Measurements from ENCODE around the gene DYRK3.
"Not testable (repeated sequence)": the region's sequence is repeated elsewhere in the genome, so short reads cannot be mapped to it uniquely, and the experiment has no call there.

DYRK3 gene

DNA sequence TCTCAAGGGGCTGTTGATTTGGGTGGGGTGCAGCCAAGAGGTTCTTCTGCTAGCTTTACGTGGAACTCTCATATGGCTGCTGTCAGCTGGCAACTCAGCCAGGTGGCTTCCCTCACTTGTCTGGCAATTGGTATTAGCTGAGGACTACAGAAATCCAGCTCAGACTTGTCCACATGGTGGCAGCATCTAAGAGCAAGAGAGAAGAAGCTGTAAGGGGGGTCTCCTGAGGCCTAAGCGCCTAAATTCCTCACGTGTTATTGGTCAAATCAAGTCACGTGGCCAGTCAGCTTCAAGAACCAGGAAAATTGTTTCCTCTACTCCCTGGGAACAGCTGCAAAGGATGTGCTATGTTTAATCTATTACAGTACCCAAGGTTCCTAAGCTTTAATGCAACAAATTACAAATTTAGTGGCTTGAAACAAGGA is 4.2 kb upstream of the DYRK3 start:
- peak; percentile 62 for TF ChIP-seq CTCF (IDR thresholded peaks at IDR 0.05; ENCODE audit: low read depth, low read length)
- DNase-seq (ENCODE audit: low read depth in 2 of 2): peak; percentile 96

DNA sequence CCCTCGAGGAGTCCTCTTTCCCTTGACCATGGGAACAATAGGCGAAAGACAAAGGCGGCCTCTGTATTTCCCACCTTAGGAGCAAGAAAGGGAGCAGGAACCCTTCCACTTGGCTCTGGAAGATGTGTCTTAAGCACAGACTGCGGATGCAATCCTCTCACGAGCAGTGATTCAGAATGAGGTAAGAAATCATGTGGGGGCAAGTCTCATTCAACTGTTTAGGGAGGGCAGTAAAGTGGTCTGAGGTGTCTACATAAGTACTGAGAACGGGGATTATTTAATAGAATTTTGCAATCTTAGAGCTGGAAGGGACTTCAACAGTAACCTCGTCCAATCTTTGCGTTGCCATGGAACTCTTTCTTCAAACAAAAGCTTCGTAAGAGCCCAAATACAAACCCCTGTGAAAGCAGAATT is 1.6 kb upstream of the DYRK3 start:
- no peak for TF ChIP-seq CTCF (IDR thresholded peaks at IDR 0.05; ENCODE audit: low read depth, low read length)
- peak; percentile 95 to 98 for DNase-seq (ENCODE audit: low read depth in 2 of 2)
- H3K4me3 ChIP-seq (replicated peaks in 1 of 2; ENCODE audit: low read depth in 2 of 2, low read length in 2 of 2): no peak overlapping the region

More for the DNA sequence above, 4.2 kb upstream of the DYRK3 start:
- H3K4me3 ChIP-seq (replicated peaks in 1 of 2; ENCODE audit: low read depth in 2 of 2, low read length in 2 of 2): no peak overlapping the region

DNA sequence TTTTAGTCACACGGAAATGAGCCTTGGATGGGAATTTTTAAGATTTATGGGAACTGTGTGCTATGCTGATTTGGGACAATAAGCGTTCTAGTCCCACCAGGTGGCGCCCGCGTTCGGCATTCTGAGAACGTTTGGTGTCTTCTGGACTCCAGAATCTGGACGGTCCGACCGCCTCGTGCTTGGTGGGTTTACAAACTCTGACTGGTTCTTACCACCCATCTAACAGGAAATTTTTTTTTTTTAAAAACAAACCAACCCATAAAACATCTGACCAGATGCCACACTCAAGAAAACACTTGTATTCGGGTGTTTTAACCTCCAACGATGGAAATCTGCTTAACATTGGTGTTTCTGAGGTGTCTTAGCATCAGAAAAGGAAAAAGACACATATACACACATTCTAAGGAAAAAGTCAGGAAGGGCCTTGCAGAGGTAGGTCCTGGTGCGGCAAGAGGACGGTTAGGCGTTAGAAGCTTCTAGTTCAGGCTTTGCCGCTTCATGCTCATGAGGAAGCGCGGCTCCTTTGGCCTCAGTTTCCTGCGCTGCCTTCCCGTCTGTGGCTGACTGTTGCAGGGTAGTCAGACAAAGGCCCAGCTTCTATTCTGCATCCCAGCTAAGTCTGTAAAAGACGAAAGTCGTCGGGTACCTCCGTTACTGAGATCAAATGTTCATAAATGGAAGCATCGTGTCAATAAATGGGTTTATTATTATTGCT is 814 bp upstream of the DYRK3 start:
- no peak overlapping the region for H3K4me3 ChIP-seq (replicated peaks in 1 of 2; ENCODE audit: low read depth in 2 of 2, low read length in 2 of 2)
- TF ChIP-seq CTCF (IDR thresholded peaks at IDR 0.05; ENCODE audit: low read depth, low read length): peak; percentile 83
- peak; percentile 94 to 96 for DNase-seq (ENCODE audit: low read depth in 2 of 2)

- H3K4me3 ChIP-seq (replicated peaks in 1 of 2; ENCODE audit: low read depth in 2 of 2, low read length in 2 of 2): peak overlapping the region; percentile 74 to 90
- TF ChIP-seq CTCF (IDR thresholded peaks at IDR 0.05; ENCODE audit: low read depth, low read length): no peak
- peak; percentile 18 to 22 for DNase-seq (ENCODE audit: low read depth in 2 of 2)
Measured at GRCh38 chr1:206635978-206636345, 626 bp downstream of the DYRK3 start.

- H3K4me3 ChIP-seq (replicated peaks in 1 of 2; ENCODE audit: low read depth in 2 of 2, low read length in 2 of 2): peak overlapping the region in 1 of 2 donors; percentile 90
- DNase-seq (ENCODE audit: low read depth in 2 of 2): no peak
- TF ChIP-seq CTCF (IDR thresholded peaks at IDR 0.05; ENCODE audit: low read depth, low read length): no peak
Measured at GRCh38 chr1:206636671-206637070, 1.3 kb downstream of the DYRK3 start.

- no peak overlapping the region for H3K4me3 ChIP-seq (replicated peaks in 1 of 2; ENCODE audit: low read depth in 2 of 2, low read length in 2 of 2)
- DNase-seq (ENCODE audit: low read depth in 2 of 2): no peak
- TF ChIP-seq CTCF (IDR thresholded peaks at IDR 0.05; ENCODE audit: low read depth, low read length): no peak
Measured at GRCh38 chr1:206637605-206638004, 2.3 kb downstream of the DYRK3 start.

DNA sequence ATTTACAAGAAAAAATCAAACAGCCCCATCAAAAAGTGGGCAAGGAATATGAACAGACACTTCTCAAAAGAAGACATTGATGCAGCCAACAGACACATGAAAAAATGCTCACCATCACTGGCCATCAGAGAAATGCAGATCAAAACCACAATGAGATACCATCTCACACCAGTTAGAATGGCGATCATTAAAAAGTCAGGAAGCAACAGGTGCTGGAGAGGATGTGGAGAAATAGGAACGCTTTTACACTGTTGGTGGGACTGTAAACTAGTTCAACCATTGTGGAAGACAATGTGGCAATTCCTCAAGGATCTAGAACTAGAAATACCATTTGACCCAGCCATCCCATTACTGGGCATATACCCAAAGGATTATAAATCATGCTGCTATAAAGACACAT is 6.7 kb downstream of the DYRK3 start:
- not testable (repeated sequence) for H3K4me3 ChIP-seq (replicated peaks in 1 of 2; ENCODE audit: low read depth in 2 of 2, low read length in 2 of 2); DNase-seq (ENCODE audit: low read depth in 2 of 2)
